Astrocyte (in vitro differentiated cells and primary cell): ENCODE measurements around the gene DCANP1. TPM values are rescaled to one million over a fixed set of nuclear protein-coding genes. Genes with fewer than 3 reads are reported as not detected.
A peak's percentile ranks its signal among the peaks of the same experiment; 100 is the strongest.

ENCODE experiments used
- DNase-seq: peaks from one replicate; pipeline ENCODE4 v3.0.0-alpha.2; 2010; ENCODE audit warnings: low read depth
- FAIRE-seq: peaks from 2 replicates; lab custom pipeline; 2011; peaks lifted over from hg19 to GRCh38; lab: Jason Lieb, UNC
- H2AFZ ChIP-seq: 2 replicates; pipeline ENCODE4 v1.6.0; 2012; ENCODE audit warnings: low read depth, low read length, inconsistent platforms
- H3K27ac ChIP-seq: 2 replicates; pipeline ENCODE4 v1.5.1; 2011; ENCODE audit warnings: low read depth, low read length, inconsistent platforms
- H3K27me3 ChIP-seq: 2 replicates; pipeline ENCODE4 v1.6.0; 2011; ENCODE audit warnings: low read length, inconsistent platforms; ENCODE audit not compliant: insufficient read depth
- H3K36me3 ChIP-seq: 2 replicates; pipeline ENCODE4 v1.5.1; 2011; ENCODE audit warnings: low read length, inconsistent platforms; ENCODE audit not compliant: insufficient read depth
- H3K4me1 ChIP-seq: 2 replicates; pipeline ENCODE4 v1.5.1; 2011; ENCODE audit warnings: low read length, inconsistent platforms; ENCODE audit not compliant: insufficient read depth
- H3K4me2 ChIP-seq: 2 replicates; pipeline ENCODE4 v1.6.0; 2012; ENCODE audit warnings: low read length, inconsistent platforms
- H3K4me3 ChIP-seq: 2 replicates; pipeline ENCODE4 v1.5.1; 2011; ENCODE audit warnings: low read depth, mild to moderate bottlenecking, low read length, inconsistent platforms; ENCODE audit not compliant: insufficient read depth
- H3K79me2 ChIP-seq: 2 replicates; pipeline ENCODE4 v1.6.0; 2012; ENCODE audit warnings: mild to moderate bottlenecking, low read length, inconsistent platforms; ENCODE audit not compliant: insufficient read depth
- H3K9ac ChIP-seq: 2 replicates; pipeline ENCODE4 v1.6.0; 2012; ENCODE audit warnings: mild to moderate bottlenecking, low read length, inconsistent platforms
- H3K9me3 ChIP-seq: 2 replicates; pipeline ENCODE4 v1.5.1; 2012; ENCODE audit warnings: low read depth, mild to moderate bottlenecking, low read length, inconsistent platforms; ENCODE audit not compliant: insufficient read depth
- H4K20me1 ChIP-seq: 2 replicates; pipeline ENCODE4 v1.6.0; 2012; ENCODE audit warnings: low read length, inconsistent platforms; ENCODE audit not compliant: insufficient read depth
- H3K27ac Mint-ChIP-seq: one replicate; pipeline ENCODE4 v1.8.0; 2021; ENCODE audit warnings: mild to moderate bottlenecking, mixed read lengths; ENCODE audit not compliant: unreplicated experiment
- H3K27me3 Mint-ChIP-seq: one replicate; pipeline ENCODE4 v1.8.0; 2021; ENCODE audit warnings: low read depth, mixed read lengths; ENCODE audit not compliant: unreplicated experiment
- H3K36me3 Mint-ChIP-seq: one replicate; pipeline ENCODE4 v1.8.0; 2021; ENCODE audit warnings: low read depth, mixed read lengths; ENCODE audit not compliant: unreplicated experiment
- H3K4me1 Mint-ChIP-seq: one replicate; pipeline ENCODE4 v1.8.0; 2021; ENCODE audit warnings: low read depth, mixed read lengths; ENCODE audit not compliant: unreplicated experiment
- H3K4me3 Mint-ChIP-seq: one replicate; pipeline ENCODE4 v1.8.0; 2021; ENCODE audit warnings: mild to moderate bottlenecking, moderate library complexity, mixed read lengths; ENCODE audit not compliant: unreplicated experiment
- H3K9me3 Mint-ChIP-seq: one replicate; pipeline ENCODE4 v1.8.0; 2021; ENCODE audit warnings: mild to moderate bottlenecking, mixed read lengths; ENCODE audit not compliant: unreplicated experiment
- EZH2 ChIP-seq: IDR thresholded peaks from 2 replicates; pipeline ENCODE4 v1.6.1; 2012; ENCODE audit warnings: mild to moderate bottlenecking, low read length, inconsistent platforms; ENCODE audit not compliant: insufficient read depth
- total RNA-seq: library from RNA; stranded (reverse); gene quantifications from 2 replicates; pipeline ENCODE4 v1.2.1, GENCODE V29; 2021
- TF ChIP-seq, protein P1 (sequence below): IDR thresholded peaks from 2 replicates; pipeline ENCODE4 v1.5.1; 2011; ENCODE audit warnings: low read depth, mild to moderate bottlenecking, inconsistent platforms, low read length, moderate library complexity; ENCODE audit not compliant: insufficient read depth

The DCANP1 gene
- total RNA-seq, 1 donor from 2014 or later = not detected

DNA sequence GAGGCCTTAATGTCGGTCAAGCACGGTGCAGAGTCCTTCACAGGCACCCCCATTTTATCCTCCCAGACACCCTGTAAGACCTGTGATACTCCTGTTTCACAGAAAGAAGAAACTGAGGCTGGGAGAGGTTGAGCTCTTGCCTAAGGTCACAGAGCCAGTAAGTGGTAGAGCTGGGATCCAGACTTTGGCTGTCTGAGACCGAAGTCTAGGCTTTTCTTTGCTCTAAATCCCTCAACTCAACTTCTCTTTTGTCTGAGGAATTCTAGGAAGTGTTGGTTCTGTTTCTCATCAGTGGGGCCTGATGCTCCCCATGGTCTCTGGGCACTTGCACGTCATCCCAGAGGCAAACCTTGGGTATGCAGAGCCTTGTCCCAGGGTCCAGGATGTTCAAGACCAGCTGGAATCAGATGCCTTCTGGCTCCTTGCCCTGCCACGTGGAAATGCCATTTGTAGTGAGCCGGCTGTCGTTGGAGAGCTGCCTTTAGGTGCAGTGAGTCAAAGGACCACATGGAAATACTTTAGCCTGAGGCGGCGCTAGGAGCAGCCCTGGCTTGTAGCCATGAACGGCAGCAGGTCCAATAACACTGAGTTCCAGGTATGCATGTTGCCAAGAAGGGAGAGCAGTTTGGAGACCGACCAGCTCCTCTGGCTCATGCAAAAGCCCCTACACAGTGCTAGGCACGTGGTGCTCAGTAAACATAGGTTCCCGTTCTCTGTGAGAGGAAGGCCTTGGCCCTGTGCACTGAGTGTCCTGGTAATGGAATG lies 9.2 kb downstream of the DCANP1 start:
- peak; percentile 55 for FAIRE-seq
- Histone ChIP-seq H3K9ac (no peak overlapping the region), H3K4me3 (no peak overlapping the region), H3K27ac (peak overlapping the region; percentile 18), H4K20me1 (no peaks in the 10 kb centered on the region), H3K4me2 (peak overlapping the region; percentile 56), H2AFZ (peak overlapping the region; percentile 33), H3K36me3 (no peaks in the 10 kb centered on the region), H3K9me3 (no peaks in the 10 kb centered on the region), H3K27me3 (no peaks in the 10 kb centered on the region), H3K4me1 (peaks cover 31% of the 10 kb centered on the region), H3K79me2 (no peaks in the 10 kb centered on the region)
- peak; percentile 91 for DNase-seq
- no peak overlapping the region for H3K4me3 Mint-ChIP-seq
- H3K4me1 Mint-ChIP-seq = peaks cover 23% of the 10 kb centered on the region
- H3K27ac Mint-ChIP-seq = no peak overlapping the region
- peaks cover 4% of the 10 kb centered on the region for H3K27me3 Mint-ChIP-seq
- no peak for TF ChIP-seq EZH2
- TF ChIP-seq, protein P1, sequence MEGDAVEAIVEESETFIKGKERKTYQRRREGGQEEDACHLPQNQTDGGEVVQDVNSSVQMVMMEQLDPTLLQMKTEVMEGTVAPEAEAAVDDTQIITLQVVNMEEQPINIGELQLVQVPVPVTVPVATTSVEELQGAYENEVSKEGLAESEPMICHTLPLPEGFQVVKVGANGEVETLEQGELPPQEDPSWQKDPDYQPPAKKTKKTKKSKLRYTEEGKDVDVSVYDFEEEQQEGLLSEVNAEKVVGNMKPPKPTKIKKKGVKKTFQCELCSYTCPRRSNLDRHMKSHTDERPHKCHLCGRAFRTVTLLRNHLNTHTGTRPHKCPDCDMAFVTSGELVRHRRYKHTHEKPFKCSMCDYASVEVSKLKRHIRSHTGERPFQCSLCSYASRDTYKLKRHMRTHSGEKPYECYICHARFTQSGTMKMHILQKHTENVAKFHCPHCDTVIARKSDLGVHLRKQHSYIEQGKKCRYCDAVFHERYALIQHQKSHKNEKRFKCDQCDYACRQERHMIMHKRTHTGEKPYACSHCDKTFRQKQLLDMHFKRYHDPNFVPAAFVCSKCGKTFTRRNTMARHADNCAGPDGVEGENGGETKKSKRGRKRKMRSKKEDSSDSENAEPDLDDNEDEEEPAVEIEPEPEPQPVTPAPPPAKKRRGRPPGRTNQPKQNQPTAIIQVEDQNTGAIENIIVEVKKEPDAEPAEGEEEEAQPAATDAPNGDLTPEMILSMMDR = no peak
- peaks cover 2% of the 10 kb centered on the region for H3K9me3 Mint-ChIP-seq
- no peaks in the 10 kb centered on the region for H3K36me3 Mint-ChIP-seq

- Histone ChIP-seq H3K79me2 (no peaks in the 10 kb centered on the region), H3K4me3 (no peak overlapping the region), H3K4me1 (peaks cover 31% of the 10 kb centered on the region), H3K27ac (peak overlapping the region; percentile 18), H3K9me3 (no peaks in the 10 kb centered on the region), H2AFZ (peak overlapping the region; percentile 33), H3K4me2 (peak overlapping the region; percentile 56), H3K36me3 (no peaks in the 10 kb centered on the region), H3K27me3 (no peaks in the 10 kb centered on the region), H4K20me1 (no peaks in the 10 kb centered on the region), H3K9ac (no peak overlapping the region)
- TF ChIP-seq, protein P1 = no peak
- no peak for TF ChIP-seq EZH2
- peaks cover 4% of the 10 kb centered on the region for H3K27me3 Mint-ChIP-seq
- no peaks in the 10 kb centered on the region for H3K36me3 Mint-ChIP-seq
- H3K9me3 Mint-ChIP-seq = peaks cover 2% of the 10 kb centered on the region
- H3K4me3 Mint-ChIP-seq = no peak overlapping the region
- no peak overlapping the region for H3K27ac Mint-ChIP-seq
- H3K4me1 Mint-ChIP-seq = peaks cover 21% of the 10 kb centered on the region
- FAIRE-seq = no peak
- peak; percentile 32 for DNase-seq
Observed at GRCh38 chr5:135437422-135437795, 9.7 kb downstream of the DCANP1 start.

- no peak for FAIRE-seq
- H3K4me2 ChIP-seq = peak overlapping the region; percentile 56
- no peaks in the 10 kb centered on the region for H3K9me3 ChIP-seq
- no peak for DNase-seq
- no peaks in the 10 kb centered on the region for H3K27me3 ChIP-seq
- Mint-ChIP-seq H3K27ac (peak overlapping the region; percentile 75), H3K4me1 (peaks cover 21% of the 10 kb centered on the region), H3K4me3 (no peak overlapping the region), H3K9me3 (peaks cover 2% of the 10 kb centered on the region), H3K27me3 (peaks cover 4% of the 10 kb centered on the region), H3K36me3 (no peaks in the 10 kb centered on the region)
- H2AFZ ChIP-seq = no peak overlapping the region
- no peak overlapping the region for H3K4me3 ChIP-seq
- no peak overlapping the region for H3K9ac ChIP-seq
- TF ChIP-seq, protein P1 = no peak
- TF ChIP-seq EZH2 = no peak
- no peaks in the 10 kb centered on the region for H4K20me1 ChIP-seq
- H3K27ac ChIP-seq = no peak overlapping the region
- H3K4me1 ChIP-seq = peaks cover 31% of the 10 kb centered on the region
- no peaks in the 10 kb centered on the region for H3K79me2 ChIP-seq
- no peaks in the 10 kb centered on the region for H3K36me3 ChIP-seq
Observed at GRCh38 chr5:135436951-135437418, 10.2 kb downstream of the DCANP1 start.
